Middle frontal gyrus (tissue), 1 donor: ENCODE results near the gene DDN.

Experiments
- DNase-seq: peaks from one replicate; pipeline ENCODE4 v3.0.0-alpha.2; 2015; ENCODE audit warnings: low spot score; ENCODE audit errors: extremely low spot score

DDN gene

GRCh38 chr12:49014547-49014946 lies 15.4 kb upstream of the DDN start:
- no peak for DNase-seq

DNA sequence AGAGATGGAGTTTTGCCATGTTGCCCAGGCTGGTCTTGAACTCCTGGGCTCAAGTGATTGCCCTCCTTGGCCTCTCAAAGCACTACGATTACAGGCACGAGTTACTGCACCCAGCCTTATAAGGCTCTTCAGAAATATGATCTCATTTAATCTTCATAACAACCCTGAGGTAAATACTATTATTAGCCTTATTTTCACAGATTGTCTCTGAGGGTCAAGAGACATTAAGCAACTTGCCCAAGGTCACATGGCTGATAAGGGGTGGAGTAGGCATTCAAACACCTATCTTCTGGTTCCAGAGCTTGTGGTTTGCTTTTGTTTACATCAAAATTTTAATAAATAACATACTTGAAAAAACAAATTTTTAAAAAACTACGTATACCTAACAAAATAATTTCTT lies 14.3 kb upstream of the DDN start:
- DNase-seq = no peak

- DNase-seq = no peak
Measured at GRCh38 chr12:49012739-49013138, 13.6 kb upstream of the DDN start.

- no peak for DNase-seq
Measured at GRCh38 chr12:49010092-49010668, 11.0 kb upstream of the DDN start.

- no peak for DNase-seq
Measured at GRCh38 chr12:49008943-49009342, 9.8 kb upstream of the DDN start.

- DNase-seq = no peak
Measured at GRCh38 chr12:49000346-49000745, 1.2 kb upstream of the DDN start.

DNA sequence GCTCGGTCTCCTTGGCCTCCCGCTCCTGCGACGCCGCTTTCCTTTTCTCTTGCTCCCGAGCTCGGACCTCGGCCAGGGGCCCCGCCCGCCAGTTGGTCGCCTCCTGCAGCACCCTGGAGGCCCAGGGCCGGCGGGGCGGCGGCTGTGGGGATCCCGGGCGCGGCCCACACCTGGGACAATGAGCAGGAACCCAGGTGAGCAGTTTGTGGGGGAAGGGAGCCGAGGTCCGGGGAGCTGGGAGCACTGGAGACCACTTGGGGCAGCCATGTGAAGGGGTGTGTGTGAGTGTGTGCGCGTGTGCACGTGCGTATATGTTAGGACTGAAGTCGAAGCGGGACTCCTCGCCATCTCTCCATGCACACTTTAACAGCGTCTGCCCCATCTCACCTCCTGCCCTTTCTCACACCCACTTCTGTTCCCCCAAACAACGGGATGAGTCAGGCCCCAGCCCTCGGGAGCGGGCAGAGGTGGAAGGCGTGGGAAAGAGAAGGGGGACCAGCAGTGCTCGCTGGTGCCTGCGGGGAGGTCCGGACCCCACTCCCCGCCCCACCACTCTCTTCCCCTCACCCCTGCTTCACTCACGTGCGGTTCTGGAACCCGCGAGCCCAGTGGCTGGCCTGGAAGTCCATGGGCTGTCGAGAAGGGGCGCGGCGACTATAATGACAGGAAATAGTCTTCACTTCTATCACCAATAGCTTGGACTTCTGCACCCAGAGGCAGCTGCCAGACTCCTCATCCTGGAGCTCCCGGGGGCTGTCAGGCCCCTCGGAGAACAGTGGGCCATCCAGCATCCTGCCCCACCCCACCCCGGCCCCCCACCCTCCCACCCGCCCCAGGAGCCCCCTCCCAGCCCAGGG lies 450 bp downstream of the DDN start:
- no peak for DNase-seq

DNA sequence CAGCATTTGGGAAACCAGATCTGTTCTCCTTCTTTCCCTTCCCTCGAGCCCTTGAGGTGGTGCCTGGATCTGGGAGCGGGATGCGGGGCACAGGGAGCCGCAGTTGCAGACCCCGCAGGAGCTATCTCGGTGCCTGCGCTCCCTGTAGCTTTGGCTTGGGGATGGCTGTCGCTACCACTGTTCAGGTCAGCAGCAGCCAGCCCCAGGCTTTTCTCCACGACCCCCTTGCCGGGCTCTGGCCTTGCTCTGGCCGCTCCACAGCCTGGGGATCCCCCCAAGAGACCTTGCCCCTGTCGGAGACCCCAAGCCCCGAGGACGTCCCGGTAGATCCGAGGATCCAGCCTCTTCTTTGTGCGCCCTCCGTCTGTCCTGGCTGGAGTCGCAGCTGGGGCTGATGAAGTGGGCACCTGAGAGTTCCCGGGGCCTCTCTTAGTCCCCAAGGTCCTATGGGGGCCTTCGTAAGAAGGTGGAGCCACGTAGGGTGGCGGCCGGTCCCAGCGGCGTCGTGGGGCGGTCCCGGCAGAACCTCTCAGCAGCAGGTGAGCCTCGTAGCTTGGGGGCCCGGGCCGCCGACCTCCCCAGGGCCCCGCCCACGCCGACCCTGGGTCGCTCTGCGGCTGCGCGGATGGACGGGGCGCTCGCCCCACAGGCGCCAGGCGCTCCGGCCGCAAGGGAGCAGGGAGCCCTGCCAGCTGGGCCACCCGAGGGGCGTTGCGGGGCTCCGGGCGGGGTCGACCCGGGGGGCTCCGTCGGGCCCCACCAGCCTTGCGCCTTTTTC lies 1.3 kb downstream of the DDN start:
- DNase-seq = no peak

GRCh38 chr12:48996794-48997718 lies 2.1 kb downstream of the DDN start:
- DNase-seq = peak; percentile 58

DNA sequence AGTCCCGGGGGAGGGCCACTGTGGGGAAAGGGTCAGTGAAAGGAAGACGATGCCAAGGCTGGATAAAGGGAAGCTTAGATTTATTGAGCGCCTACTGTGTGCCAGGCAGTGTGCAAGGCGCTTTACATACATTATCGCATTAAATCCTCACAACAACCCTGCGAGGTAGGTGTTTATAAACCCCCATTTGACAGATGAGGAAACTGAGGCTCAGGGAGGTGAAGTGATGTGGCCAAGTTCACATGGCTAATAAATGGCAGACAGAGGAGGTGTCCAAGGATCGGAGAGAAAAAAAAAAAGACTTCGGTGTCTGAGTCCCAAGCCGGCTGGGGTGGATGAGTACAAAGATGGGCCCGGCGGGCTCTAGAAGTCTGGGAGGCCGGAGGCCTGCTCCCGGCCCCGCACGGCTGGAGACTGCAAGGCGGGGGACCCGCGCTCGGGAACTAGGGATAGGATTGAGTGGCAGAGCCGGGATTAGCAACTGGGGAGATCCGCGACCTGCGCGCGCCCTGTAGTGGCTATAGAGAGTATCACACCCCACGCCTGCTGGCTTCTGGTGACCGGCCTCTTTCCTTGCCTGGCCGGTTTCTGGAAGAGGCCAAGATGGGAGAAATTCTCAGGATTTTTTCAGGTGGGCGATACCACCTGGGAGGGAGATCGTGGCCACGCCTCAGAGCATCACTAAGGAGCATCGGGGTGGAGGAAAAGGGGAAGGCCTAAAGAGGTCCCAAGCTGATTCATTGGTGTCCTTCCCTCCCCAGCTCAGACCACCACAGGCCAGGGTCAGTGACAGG lies 3.9 kb downstream of the DDN start:
- no peak for DNase-seq

GRCh38 chr12:48994224-48995085 lies 4.7 kb downstream of the DDN start:
- DNase-seq = no peak

DNA sequence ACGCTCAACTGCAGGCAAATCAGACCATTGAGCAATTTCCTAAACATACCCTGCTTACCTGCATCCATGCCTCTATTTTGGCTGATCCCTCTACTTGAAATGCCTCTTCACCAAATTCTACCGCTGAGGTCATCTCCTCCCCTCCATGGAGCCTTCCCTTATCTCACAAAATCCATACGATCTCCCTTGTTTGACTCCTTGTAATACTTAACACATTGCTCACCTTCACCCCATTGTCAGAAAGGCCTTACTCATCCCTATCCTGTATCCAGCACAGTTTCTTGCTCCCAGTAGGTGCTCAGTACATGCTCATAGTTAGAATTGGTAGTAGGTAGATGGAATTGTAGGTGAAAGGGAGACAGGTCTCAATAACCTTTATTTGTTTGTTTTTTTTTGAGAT lies 5.4 kb downstream of the DDN start:
- no peak for DNase-seq

DNA sequence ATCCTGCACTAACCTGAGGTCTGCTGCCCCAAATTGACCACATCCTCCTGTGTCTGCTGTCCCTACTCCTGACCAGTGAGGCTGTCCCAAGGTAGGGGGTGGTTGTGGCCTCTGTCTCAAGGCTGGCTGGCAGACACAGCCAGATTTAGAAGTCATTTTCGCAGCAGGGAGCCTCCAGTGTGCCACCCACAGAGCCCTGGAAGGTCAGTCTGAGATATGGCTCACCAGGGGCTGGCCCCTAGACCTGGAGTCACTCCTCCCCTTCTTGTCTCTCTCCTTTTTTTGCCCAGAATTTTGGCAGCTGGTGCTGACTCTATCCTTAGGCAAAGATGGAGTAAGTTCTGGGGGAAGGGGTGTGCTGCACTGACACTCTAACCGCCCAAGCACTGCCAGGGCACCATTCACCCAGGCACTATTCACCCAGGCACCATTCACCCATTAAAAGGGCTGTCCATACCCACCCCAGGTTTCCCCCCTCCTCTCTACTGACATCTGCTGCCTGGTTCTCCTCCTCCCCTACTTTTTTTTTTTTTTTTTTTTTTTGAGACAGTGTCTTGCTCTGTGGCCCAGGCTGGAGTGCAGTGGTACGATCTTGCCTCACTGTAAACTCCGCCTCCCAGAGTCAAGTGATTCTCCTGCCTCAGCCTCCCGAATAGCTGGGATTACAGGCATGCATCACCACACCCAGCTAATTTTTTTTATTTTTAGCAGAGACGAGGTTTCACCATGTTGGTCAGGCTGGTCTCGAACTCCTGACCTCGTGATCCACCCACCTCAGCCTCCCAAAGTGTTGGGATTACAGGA lies 7.7 kb downstream of the DDN start:
- no peak for DNase-seq

DNA sequence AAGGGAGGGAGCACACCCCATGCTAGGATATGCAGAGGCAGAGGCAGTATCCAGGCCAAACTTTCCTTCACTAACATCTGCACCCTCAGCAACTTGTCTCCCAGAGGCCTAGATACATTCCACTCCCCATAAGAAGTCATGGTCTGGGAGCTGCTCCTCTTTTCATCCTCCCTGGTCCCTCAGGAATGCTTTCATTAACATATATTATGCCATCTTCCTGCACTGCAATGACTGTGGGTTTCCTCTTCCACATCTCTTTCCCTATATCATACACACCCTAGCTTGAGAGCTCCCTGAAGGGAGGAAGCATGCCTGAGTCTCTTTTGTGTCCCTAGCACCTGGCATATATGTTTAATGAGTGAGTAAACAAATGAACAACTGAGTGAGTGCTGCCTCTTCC lies 8.6 kb downstream of the DDN start:
- no peak for DNase-seq

DNA sequence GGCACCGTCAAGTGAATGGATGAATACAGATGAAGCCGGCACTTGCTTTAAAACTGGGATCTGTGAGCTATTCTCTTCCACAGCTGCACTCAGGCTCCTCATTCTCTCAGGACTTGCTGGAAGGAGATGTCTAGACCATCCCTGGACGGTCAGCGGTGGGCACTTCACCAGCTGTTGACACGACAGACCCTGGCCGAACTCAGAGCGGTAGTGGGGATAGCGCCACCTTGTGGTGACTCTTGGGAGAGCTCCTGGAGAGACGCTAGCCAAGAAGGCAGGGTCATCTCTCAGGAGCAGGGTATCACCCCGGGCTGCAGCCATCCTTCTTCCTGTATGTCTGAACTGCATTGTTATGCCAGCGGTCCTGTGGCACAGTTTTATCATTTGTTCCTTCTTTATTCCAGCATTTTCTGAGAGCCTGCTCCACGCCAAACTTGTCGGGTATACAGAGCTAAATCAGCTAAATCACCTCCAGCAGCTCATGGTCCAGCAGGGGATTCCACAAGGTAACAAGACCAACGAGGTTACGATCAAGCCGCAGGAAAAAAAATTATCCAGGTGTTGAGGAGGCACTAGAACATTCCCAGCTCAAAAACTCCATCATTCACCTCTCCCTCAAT lies 11.0 kb downstream of the DDN start:
- no peak for DNase-seq

DNA sequence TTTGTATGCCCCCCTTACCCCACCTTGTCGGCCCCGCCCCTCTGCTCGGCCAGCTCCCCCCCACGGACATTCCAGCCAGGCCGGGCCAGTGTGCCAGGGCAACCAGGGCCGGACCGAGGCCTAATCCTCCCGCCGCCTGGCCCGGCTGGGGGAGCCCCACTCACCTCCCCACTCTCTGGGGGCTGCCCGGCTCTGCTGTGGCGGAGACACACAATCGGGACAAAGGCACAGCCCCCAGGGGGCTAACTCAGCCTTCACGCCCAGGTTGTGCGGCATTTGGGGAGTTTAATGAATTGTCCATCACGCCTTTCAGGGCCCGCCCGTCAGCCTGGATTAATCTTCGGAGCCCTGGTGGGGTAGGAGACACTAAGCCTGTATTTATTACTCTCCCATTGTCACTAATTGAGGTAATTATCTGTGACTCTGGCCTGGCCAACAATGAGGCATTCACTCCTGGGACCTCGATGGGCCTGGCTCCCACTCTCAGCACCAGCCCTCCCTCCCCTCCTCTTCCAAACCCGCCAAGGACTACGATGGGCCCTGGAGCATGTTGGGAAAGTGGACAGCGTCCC lies 12.4 kb downstream of the DDN start:
- no peak for DNase-seq

- DNase-seq = no peak
Measured at GRCh38 chr12:48985901-48986300, 13.3 kb downstream of the DDN start.

DNA sequence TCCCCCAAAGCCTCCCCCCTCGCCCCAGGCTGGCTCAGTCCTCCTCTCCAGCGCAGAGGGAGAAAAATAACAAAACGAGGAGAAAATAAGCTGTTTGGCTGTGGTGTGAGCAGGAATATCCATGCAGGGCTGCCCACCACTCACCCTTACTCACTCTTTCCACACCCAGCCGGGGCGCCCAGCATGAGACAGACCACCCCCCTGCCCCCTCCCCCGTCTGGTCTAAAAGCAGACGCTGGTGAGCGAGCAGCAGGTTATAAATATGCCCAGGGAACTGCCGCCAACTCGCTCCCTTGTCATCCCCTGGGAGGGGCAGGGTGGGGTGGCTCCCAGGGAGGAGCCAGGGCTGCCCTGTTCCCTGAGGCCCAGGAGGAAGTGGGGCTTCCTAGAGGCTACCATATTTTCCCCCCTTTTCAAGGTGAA lies 13.7 kb downstream of the DDN start:
- DNase-seq = no peak
